Limb (tissue), 2 donors: Measurements from ENCODE around the gene PTTG1IP.

Experiments used
- DNase-seq, 2 donors: peaks; one replicate each; pipeline ENCODE4 v3.0.0-alpha.2; 2016; ENCODE audit errors: extremely low spot score in 2 of 2

The PTTG1IP gene

GRCh38 chr21:44909719-44910118 lies 36.2 kb upstream of the PTTG1IP start:
- DNase-seq = no peak

- no peak for DNase-seq
Measured at GRCh38 chr21:44908908-44909307, 35.4 kb upstream of the PTTG1IP start.

GRCh38 chr21:44907966-44908895 lies 34.7 kb upstream of the PTTG1IP start:
- no peak for DNase-seq

GRCh38 chr21:44907225-44907965 lies 33.9 kb upstream of the PTTG1IP start:
- no peak for DNase-seq

GRCh38 chr21:44905728-44906090 lies 32.2 kb upstream of the PTTG1IP start:
- no peak for DNase-seq

GRCh38 chr21:44905016-44905727 lies 31.7 kb upstream of the PTTG1IP start:
- DNase-seq = no peak

GRCh38 chr21:44904141-44904923 lies 30.8 kb upstream of the PTTG1IP start:
- DNase-seq = no peak

- no peak for DNase-seq
Measured at GRCh38 chr21:44903689-44904088, 30.2 kb upstream of the PTTG1IP start.

- no peak for DNase-seq
Measured at GRCh38 chr21:44903050-44903685, 29.7 kb upstream of the PTTG1IP start.

- DNase-seq = no peak
Measured at GRCh38 chr21:44902268-44903049, 29.0 kb upstream of the PTTG1IP start.

- no peak for DNase-seq
Measured at GRCh38 chr21:44901391-44902074, 28.0 kb upstream of the PTTG1IP start.

GRCh38 chr21:44900559-44901251 lies 27.2 kb upstream of the PTTG1IP start:
- DNase-seq = no peak

- DNase-seq = no peak
Measured at GRCh38 chr21:44899768-44900558, 26.5 kb upstream of the PTTG1IP start.

GRCh38 chr21:44898851-44899767 lies 25.6 kb upstream of the PTTG1IP start:
- no peak for DNase-seq

GRCh38 chr21:44898011-44898488 lies 24.6 kb upstream of the PTTG1IP start:
- no peak for DNase-seq

GRCh38 chr21:44897326-44898010 lies 24.0 kb upstream of the PTTG1IP start:
- DNase-seq = no peak
